ENCODE results near the gene TRA2A.

Gene TRA2A

GRCh38 chr7:23477962-23478866 lies 53.6 kb downstream of the TRA2A start:
- peaks cover 3% of the 10 kb centered on the region for H3K36me3 Mint-ChIP-seq (ENCODE audit: low read depth)
- H3K27me3 Mint-ChIP-seq, result peaks cover 59% of the 10 kb centered on the region
- DNase-seq (no peak), ATAC-seq (no peak)
- peaks cover 11% of the 10 kb centered on the region for H3K4me1 Mint-ChIP-seq
- no peak overlapping the region for H3K4me3 Mint-ChIP-seq
- H3K27ac Mint-ChIP-seq, result no peak overlapping the region
- no peaks in the 10 kb centered on the region for H3K9me3 Mint-ChIP-seq

- Mint-ChIP-seq H3K27ac (no peak overlapping the region), H3K9me3 (no peaks in the 10 kb centered on the region), H3K4me3 (no peak overlapping the region), H3K36me3 (ENCODE audit: low read depth) (peaks cover 3% of the 10 kb centered on the region), H3K4me1 (peaks cover 12% of the 10 kb centered on the region), H3K27me3 (peaks cover 66% of the 10 kb centered on the region)
- ATAC-seq, result no peak
- no peak for DNase-seq
Measured at GRCh38 chr7:23477157-23477499, 54.7 kb downstream of the TRA2A start.

- H3K36me3 Mint-ChIP-seq (ENCODE audit: low read depth), result peaks cover 3% of the 10 kb centered on the region
- no peak overlapping the region for H3K27ac Mint-ChIP-seq
- H3K4me1 Mint-ChIP-seq, result peaks cover 13% of the 10 kb centered on the region
- no peak overlapping the region for H3K4me3 Mint-ChIP-seq
- H3K9me3 Mint-ChIP-seq, result no peaks in the 10 kb centered on the region
- DNase-seq, result no peak
- peaks cover 69% of the 10 kb centered on the region for H3K27me3 Mint-ChIP-seq
- no peak for ATAC-seq
Measured at GRCh38 chr7:23476286-23477156, 55.3 kb downstream of the TRA2A start.

- Mint-ChIP-seq H3K4me1 (peaks cover 19% of the 10 kb centered on the region), H3K4me3 (no peak overlapping the region), H3K27ac (no peak overlapping the region), H3K27me3 (peaks cover 66% of the 10 kb centered on the region), H3K9me3 (no peaks in the 10 kb centered on the region), H3K36me3 (ENCODE audit: low read depth) (peaks cover 3% of the 10 kb centered on the region)
- ATAC-seq, result no peak
- no peak for DNase-seq
Measured at GRCh38 chr7:23475576-23475839, 56.3 kb downstream of the TRA2A start.

- Mint-ChIP-seq H3K4me3 (peak overlapping the region; percentile 68), H3K36me3 (ENCODE audit: low read depth) (peaks cover 3% of the 10 kb centered on the region), H3K27me3 (peaks cover 68% of the 10 kb centered on the region), H3K4me1 (peaks cover 24% of the 10 kb centered on the region), H3K9me3 (no peaks in the 10 kb centered on the region), H3K27ac (peak overlapping the region; percentile 77)
- DNase-seq (no peak), ATAC-seq (no peak)
Measured at GRCh38 chr7:23474829-23475575, 56.8 kb downstream of the TRA2A start.

GRCh38 chr7:23474094-23474828 lies 57.5 kb downstream of the TRA2A start:
- Mint-ChIP-seq H3K36me3 (ENCODE audit: low read depth) (peaks cover 3% of the 10 kb centered on the region), H3K27me3 (peaks cover 70% of the 10 kb centered on the region), H3K4me1 (peaks cover 28% of the 10 kb centered on the region), H3K27ac (peak overlapping the region; percentile 77), H3K4me3 (peak overlapping the region; percentile 68), H3K9me3 (no peaks in the 10 kb centered on the region)
- peak; percentile 76 for ATAC-seq
- DNase-seq, result peak; percentile 83

GRCh38 chr7:23473844-23474093 lies 58.0 kb downstream of the TRA2A start:
- H3K27ac Mint-ChIP-seq, result no peak overlapping the region
- peaks cover 29% of the 10 kb centered on the region for H3K4me1 Mint-ChIP-seq
- peaks cover 68% of the 10 kb centered on the region for H3K27me3 Mint-ChIP-seq
- peak; percentile 5 for ATAC-seq
- H3K9me3 Mint-ChIP-seq, result no peaks in the 10 kb centered on the region
- H3K4me3 Mint-ChIP-seq, result no peak overlapping the region
- DNase-seq, result no peak
- peaks cover 3% of the 10 kb centered on the region for H3K36me3 Mint-ChIP-seq (ENCODE audit: low read depth)

GRCh38 chr7:23472956-23473843 lies 58.6 kb downstream of the TRA2A start:
- no peaks in the 10 kb centered on the region for H3K9me3 Mint-ChIP-seq
- H3K27ac Mint-ChIP-seq, result no peak overlapping the region
- H3K36me3 Mint-ChIP-seq (ENCODE audit: low read depth), result peaks cover 3% of the 10 kb centered on the region

GRCh38 chr7:23472556-23472955 lies 59.2 kb downstream of the TRA2A start:
- Mint-ChIP-seq H3K4me3 (no peak overlapping the region), H3K27me3 (peaks cover 72% of the 10 kb centered on the region), H3K27ac (no peak overlapping the region), H3K9me3 (no peaks in the 10 kb centered on the region), H3K4me1 (peaks cover 39% of the 10 kb centered on the region), H3K36me3 (ENCODE audit: low read depth) (peaks cover 3% of the 10 kb centered on the region)
- DNase-seq (no peak), ATAC-seq (no peak)

More at GRCh38 chr7:23472956-23473843, 58.6 kb downstream of the TRA2A start:
- ATAC-seq (no peak), DNase-seq (no peak)
- Mint-ChIP-seq H3K4me1 (peaks cover 33% of the 10 kb centered on the region), H3K27me3 (peaks cover 67% of the 10 kb centered on the region), H3K4me3 (peak overlapping the region; percentile 54)

GRCh38 chr7:23472046-23472445 lies 59.7 kb downstream of the TRA2A start:
- Mint-ChIP-seq H3K36me3 (ENCODE audit: low read depth) (peaks cover 3% of the 10 kb centered on the region), H3K9me3 (no peaks in the 10 kb centered on the region), H3K27ac (no peak overlapping the region), H3K27me3 (peaks cover 73% of the 10 kb centered on the region), H3K4me3 (no peak overlapping the region), H3K4me1 (peaks cover 41% of the 10 kb centered on the region)
- no peak for DNase-seq
- ATAC-seq, result no peak

- Mint-ChIP-seq H3K27me3 (peaks cover 72% of the 10 kb centered on the region), H3K4me3 (peak overlapping the region; percentile 82), H3K9me3 (no peaks in the 10 kb centered on the region), H3K4me1 (peaks cover 41% of the 10 kb centered on the region), H3K27ac (peak overlapping the region; percentile 43), H3K36me3 (ENCODE audit: low read depth) (peaks cover 3% of the 10 kb centered on the region)
- ATAC-seq (no peak), DNase-seq (peak; percentile 42)
Measured at GRCh38 chr7:23471106-23471859, 60.5 kb downstream of the TRA2A start.

- Mint-ChIP-seq H3K9me3 (no peaks in the 10 kb centered on the region), H3K36me3 (ENCODE audit: low read depth) (peaks cover 3% of the 10 kb centered on the region), H3K4me3 (peak within 1 kb of the TSS; percentile 82), H3K27me3 (peaks cover 75% of the 10 kb centered on the region), H3K27ac (peak within 1 kb of the TSS; percentile 74), H3K4me1 (peaks cover 41% of the 10 kb centered on the region)
- DNase-seq (peak; percentile 53), ATAC-seq (peak; percentile 17)
Measured at GRCh38 chr7:23470330-23471105, 61.3 kb downstream of the TRA2A start, which contains the start of gene IGF2BP3. Gene IGF2BP3, minus strand, starts transcription at chr7:23470491. Its CDS starts 381 bp downstream, at chr7:23470110.
